Brain microvascular endothelial cell (primary cell): ENCODE results near the gene ZNF503.

Experiments used
- DNase-seq: peaks from one replicate; pipeline ENCODE4 v3.0.0-alpha.2; 2020
- H3K27ac ChIP-seq: fragments of 250-450 bp; sonication (Bioruptor Pico); 2 replicates; pipeline ENCODE4 v1.5.1; 2020; ENCODE audit warnings: mild to moderate bottlenecking, moderate library complexity
- H3K27me3 ChIP-seq: fragments of 250-450 bp; sonication (Bioruptor Pico); replicated peaks from 2 replicates; pipeline ENCODE4 v1.5.1; 2020; ENCODE audit warnings: mild to moderate bottlenecking
- H3K36me3 ChIP-seq: fragments of 250-450 bp; sonication (Bioruptor Pico); replicated peaks from 2 replicates; pipeline ENCODE4 v1.5.1; 2020; ENCODE audit warnings: mild to moderate bottlenecking
- H3K4me3 ChIP-seq: 2 replicates; pipeline ENCODE4 v1.5.1; 2011; ENCODE audit warnings: low read depth, mild to moderate bottlenecking, control low read depth, low read length, moderate library complexity
- in situ Hi-C: cut with HindIII; loops from 2 replicates; pipeline ENCODE4 v1.10.0; 2017; ENCODE audit warnings: low sequenced_read_pairs, low pct_ligation_motif_present
- TF ChIP-seq, protein P1 (sequence below): IDR thresholded peaks from 2 replicates; pipeline ENCODE4 v1.5.1; 2011; ENCODE audit warnings: low read depth, mild to moderate bottlenecking, moderate library complexity, low read length, control low read depth, inconsistent platforms; ENCODE audit errors: missing control alignments

ZNF503 gene, protein sequence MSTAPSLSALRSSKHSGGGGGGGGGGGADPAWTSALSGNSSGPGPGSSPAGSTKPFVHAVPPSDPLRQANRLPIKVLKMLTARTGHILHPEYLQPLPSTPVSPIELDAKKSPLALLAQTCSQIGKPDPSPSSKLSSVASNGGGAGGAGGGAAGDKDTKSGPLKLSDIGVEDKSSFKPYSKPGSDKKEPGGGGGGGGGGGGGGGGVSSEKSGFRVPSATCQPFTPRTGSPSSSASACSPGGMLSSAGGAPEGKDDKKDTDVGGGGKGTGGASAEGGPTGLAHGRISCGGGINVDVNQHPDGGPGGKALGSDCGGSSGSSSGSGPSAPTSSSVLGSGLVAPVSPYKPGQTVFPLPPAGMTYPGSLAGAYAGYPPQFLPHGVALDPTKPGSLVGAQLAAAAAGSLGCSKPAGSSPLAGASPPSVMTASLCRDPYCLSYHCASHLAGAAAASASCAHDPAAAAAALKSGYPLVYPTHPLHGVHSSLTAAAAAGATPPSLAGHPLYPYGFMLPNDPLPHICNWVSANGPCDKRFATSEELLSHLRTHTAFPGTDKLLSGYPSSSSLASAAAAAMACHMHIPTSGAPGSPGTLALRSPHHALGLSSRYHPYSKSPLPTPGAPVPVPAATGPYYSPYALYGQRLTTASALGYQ

DNA sequence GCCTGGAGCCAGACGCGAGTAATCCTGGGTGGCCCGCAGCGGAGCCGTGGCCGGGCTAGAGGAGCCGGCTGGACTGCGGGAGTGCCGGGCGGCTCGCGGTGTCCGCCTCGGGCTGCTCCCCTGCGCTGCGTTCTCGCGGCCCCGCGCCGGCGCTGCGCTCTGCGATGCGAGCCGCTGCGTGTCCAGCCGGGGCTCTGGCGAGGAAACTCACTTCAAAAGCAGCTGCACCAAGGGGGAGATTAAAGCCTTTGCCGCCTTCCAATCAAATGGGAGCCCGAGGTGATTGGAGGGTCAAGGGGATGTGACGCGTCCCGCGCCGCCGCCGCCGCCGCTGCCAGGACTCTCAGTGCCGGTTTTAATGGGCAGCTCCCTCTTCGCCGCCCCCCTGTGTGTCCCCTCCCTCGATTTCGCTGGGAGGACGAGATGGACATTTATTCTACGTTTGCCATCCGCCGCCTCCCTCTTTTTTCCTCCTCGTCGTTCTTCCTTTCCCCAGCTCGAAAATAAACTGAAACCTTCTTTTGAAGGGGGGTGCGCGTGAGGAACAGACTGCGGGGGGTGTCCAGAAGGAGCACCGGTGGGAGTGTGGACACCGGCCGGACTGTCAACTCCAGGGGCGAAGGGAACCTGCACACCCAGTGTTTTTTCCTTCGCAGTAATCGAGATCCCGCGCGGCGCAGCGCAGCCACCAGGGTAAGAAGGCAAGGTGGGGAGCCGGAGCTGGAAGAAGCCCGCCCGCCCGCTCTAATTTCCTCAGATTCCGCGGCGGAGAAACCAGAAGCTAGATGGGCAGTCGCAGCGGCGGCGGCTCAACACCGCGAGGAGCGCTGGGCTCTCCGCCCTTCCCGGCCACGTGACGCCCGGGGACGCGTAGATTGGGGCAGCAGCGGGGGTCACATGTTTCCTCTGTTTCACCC, at the start of gene ZNF503:
Gene ZNF503, minus strand, starts transcription at position 196 of the 917 bp plus-strand sequence. CDS start 345 bp downstream, outside the sequence.
- DNase-seq: peak; percentile 95
- peak within 1 kb of the TSS; percentile 96 for H3K4me3 ChIP-seq
- H3K36me3 ChIP-seq: no peaks in the 10 kb centered on the region
- H3K27ac ChIP-seq: peak within 1 kb of the TSS; percentile 65
- in situ Hi-C loops: no loop called here
- H3K27me3 ChIP-seq: peaks cover 38% of the 10 kb centered on the region
- TF ChIP-seq, protein P1, sequence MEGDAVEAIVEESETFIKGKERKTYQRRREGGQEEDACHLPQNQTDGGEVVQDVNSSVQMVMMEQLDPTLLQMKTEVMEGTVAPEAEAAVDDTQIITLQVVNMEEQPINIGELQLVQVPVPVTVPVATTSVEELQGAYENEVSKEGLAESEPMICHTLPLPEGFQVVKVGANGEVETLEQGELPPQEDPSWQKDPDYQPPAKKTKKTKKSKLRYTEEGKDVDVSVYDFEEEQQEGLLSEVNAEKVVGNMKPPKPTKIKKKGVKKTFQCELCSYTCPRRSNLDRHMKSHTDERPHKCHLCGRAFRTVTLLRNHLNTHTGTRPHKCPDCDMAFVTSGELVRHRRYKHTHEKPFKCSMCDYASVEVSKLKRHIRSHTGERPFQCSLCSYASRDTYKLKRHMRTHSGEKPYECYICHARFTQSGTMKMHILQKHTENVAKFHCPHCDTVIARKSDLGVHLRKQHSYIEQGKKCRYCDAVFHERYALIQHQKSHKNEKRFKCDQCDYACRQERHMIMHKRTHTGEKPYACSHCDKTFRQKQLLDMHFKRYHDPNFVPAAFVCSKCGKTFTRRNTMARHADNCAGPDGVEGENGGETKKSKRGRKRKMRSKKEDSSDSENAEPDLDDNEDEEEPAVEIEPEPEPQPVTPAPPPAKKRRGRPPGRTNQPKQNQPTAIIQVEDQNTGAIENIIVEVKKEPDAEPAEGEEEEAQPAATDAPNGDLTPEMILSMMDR: peak; percentile 59

DNA sequence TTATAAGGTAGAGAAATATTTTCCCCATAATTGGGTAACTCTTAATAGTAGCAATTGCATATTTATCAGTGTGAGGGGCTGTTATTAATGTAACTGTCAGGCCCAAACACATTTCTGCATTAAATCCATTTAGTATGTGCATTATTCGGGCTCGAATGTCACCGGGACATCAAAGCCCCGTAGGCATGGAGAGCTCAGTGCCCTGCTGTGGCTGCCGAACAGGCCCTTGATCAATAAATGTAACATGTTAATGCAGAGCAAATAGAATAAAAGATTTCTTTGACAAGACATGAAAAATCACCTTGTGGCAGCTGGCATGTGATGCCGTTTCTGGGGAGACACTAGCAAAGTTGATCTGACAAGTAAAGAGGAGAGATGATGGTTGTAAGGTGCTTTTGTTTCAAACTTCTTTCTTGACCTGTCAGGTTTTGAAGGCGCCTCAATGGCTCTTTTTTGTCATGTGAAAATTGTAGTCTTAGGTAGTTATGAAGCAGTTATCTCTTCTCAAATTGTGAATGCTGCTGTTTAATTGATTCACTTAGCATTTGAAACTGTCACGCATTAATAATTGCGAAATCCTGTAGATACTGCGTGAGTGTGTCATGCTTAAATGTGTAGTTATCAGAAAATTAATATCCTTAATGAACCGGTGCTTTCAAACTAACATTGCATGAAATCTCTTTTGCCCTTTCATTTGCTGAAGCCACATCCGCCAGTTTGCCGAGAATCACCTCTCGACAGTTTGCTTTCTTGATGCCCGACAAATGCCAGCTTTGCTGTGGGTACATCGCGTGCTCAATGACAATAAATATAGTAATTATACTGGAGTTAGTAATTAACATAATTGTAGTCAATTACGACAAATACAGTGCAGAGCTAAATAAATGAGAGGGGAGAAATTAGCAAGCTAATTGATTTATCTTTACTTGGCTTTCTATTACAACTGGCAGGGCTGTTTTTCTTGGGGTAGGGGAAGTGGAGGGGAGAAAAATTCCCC, 49.4 kb upstream of the ZNF503 start:
- DNase-seq: no peak
- Histone ChIP-seq H3K4me3 (no peak overlapping the region), H3K36me3 (no peaks in the 10 kb centered on the region), H3K27ac (no peak overlapping the region), H3K27me3 (peaks cover 5% of the 10 kb centered on the region)
- TF ChIP-seq, protein P1: no peak
- in situ Hi-C loops: no loop called here

DNA sequence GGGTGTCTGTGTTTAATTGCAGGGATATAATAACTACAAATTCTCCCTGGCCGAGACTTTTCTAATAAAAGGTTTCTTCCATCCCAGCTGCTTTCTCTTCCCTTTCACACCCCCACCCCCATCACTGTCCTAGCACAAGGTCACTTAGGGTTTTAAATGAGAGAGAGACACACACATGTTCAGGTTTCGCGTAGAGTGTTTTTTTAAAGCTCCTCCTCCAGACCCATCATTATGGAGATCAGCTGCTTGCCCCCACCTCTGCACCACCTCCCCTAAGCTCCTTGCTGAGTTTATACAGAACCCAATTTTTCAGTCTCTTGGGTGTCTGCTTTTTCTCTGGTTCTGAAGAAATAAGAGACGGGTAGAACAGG, 48.5 kb upstream of the ZNF503 start:
- Histone ChIP-seq H3K27ac (no peak overlapping the region), H3K27me3 (peaks cover 5% of the 10 kb centered on the region), H3K4me3 (no peak overlapping the region), H3K36me3 (no peaks in the 10 kb centered on the region)
- TF ChIP-seq, protein P1: no peak
- no peak for DNase-seq
- in situ Hi-C loops: no loop called here

DNA sequence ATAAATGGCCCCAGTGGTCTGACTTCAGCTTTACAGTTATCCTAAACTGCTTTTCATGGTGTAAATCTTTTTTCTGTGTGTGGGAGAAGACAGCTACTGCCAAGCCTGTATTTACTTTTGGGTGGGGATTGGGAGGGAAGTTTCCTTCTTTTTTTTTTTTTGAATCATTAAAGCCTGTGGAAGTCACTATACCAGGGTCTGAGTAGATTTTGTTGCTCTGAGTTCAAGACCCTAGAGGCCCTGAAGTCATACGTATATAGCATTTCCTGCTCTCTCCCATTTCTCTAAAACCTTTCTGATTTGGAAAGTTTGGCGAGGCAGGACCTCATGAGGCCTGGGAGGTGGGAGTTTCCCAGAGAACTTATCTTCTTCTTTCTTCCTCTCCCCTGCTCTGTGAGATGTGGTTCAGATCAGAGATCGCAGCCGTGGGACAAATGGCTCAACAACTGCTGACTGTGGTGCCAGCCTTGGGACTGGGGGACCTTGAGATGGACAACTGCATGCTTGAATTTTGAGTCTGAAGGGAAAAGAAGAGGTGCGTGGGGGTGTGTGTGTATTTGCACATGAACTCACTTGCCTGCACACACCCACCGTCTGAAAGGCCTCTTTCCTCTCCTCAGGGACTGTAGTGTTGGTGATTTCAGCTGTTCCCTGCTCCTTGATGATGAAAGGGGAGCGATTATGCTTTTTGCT, 48.0 kb upstream of the ZNF503 start:
- Histone ChIP-seq H3K36me3 (no peaks in the 10 kb centered on the region), H3K27me3 (peaks cover 5% of the 10 kb centered on the region), H3K4me3 (no peak overlapping the region), H3K27ac (no peak overlapping the region)
- in situ Hi-C loops: no loop called here
- DNase-seq: no peak
- TF ChIP-seq, protein P1: no peak

DNA sequence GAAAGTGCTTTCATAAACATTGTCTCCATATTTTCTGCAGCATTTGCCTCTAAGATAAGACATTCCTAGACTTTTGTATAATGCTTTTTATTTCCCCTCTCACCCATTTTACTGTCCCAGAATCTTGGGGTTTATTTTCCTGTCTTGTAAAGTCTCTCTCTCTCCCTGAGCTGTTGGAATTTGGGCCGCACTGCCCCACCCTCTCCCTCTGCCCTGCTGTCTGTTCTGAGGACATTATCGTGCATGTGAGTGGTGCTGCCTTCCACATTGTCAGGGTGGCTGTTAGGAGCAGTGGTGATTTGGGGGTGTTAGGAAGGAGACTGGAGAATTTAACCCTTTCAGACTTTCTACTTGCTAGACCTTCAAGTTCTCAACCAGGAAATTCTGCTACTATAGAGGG, 46.6 kb upstream of the ZNF503 start:
- no peak overlapping the region for H3K27ac ChIP-seq
- in situ Hi-C loops: no loop called here
- H3K27me3 ChIP-seq: peaks cover 5% of the 10 kb centered on the region
- no peaks in the 10 kb centered on the region for H3K36me3 ChIP-seq
- no peak for DNase-seq
- TF ChIP-seq, protein P1: no peak
- H3K4me3 ChIP-seq: no peak overlapping the region
